ENCODE results near the gene RHO. TPM values are rescaled to one million over a fixed set of nuclear protein-coding genes. Genes with fewer than 3 reads are reported as not detected.

The RHO gene
- total RNA-seq, 1 experiment from 2014 or later = not detected

DNA sequence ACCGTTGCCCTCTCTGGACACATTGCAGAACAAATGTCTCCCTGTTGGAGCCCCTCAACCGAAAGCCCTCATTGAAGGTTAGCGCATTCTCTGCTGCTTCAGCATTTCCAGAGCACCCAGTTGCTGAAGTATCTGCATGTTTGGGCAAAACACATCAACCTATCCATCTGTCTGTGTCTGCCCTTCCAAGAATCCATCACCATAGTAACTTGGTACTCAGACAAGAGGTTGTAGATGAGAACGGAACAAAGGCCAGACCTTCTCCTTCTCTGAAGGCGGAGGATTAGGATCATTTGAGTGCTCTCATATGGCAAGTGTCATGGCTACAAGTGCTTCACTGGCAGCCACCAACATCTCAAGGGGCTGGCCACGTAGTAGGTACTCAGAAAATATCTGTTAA is 23.1 kb upstream of the RHO start:
- CTCF ChIA-PET = no interaction called here
- H3K4me3 Mint-ChIP-seq = no peak overlapping the region
- DNase-seq (ENCODE audit: low spot score) (no peak), ATAC-seq (no peak)
- H3K27me3 Mint-ChIP-seq (ENCODE audit: low read depth) = no peaks in the 10 kb centered on the region
- H3K4me1 Mint-ChIP-seq = peaks cover 10% of the 10 kb centered on the region
- H3K27ac Mint-ChIP-seq = no peak overlapping the region
- TF ChIP-seq, protein P1, sequence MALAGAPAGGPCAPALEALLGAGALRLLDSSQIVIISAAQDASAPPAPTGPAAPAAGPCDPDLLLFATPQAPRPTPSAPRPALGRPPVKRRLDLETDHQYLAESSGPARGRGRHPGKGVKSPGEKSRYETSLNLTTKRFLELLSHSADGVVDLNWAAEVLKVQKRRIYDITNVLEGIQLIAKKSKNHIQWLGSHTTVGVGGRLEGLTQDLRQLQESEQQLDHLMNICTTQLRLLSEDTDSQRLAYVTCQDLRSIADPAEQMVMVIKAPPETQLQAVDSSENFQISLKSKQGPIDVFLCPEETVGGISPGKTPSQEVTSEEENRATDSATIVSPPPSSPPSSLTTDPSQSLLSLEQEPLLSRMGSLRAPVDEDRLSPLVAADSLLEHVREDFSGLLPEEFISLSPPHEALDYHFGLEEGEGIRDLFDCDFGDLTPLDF (CRISPR knock-in tag; IDR thresholded peaks at IDR 0.05) = no peak
- TF ChIP-seq, protein P2, sequence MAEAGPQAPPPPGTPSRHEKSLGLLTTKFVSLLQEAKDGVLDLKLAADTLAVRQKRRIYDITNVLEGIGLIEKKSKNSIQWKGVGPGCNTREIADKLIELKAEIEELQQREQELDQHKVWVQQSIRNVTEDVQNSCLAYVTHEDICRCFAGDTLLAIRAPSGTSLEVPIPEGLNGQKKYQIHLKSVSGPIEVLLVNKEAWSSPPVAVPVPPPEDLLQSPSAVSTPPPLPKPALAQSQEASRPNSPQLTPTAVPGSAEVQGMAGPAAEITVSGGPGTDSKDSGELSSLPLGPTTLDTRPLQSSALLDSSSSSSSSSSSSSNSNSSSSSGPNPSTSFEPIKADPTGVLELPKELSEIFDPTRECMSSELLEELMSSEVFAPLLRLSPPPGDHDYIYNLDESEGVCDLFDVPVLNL (CRISPR knock-in tag; IDR thresholded peaks at IDR 0.05; ENCODE audit: borderline replicate concordance, low read depth) = no peak
- H3K9me3 Mint-ChIP-seq = no peaks in the 10 kb centered on the region
- no peaks in the 10 kb centered on the region; the same call in 1 of the 2 replicates for H3K36me3 Mint-ChIP-seq
- POLR2A ChIA-PET = no interaction called here

DNA sequence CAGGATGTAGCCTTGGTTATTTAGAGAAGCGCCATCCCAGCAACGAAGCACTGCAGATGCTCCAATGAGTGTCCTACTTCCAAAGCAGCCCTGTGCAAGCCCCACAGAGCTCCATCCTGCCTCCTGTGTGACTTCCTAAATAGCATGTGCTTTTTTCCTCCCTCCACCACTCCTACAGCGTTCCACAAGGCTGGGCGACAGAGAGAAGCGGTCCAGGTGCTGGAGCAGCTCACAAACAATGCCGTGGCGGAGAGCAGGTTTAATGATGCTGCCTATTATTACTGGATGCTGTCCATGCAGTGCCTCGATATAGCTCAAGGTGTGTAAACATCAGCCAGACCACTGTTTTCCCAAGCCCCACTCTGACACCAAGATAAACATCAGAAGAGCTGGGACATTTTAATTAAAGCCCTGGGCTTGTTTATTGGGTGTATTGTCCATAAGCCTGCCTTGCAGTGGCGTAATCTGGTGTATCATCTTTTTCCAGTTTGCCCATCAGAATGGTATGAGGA is 22.2 kb upstream of the RHO start:
- no peaks in the 10 kb centered on the region for H3K9me3 Mint-ChIP-seq
- H3K4me1 Mint-ChIP-seq = peaks cover 7% of the 10 kb centered on the region
- ChIA-PET CTCF (interaction anchor here (1.0 to 1.2 kb wide), 2 partner anchors 16 to 24 kb away, joined by 3 read pairs; no protein-coding TSS in a partner anchor), POLR2A (interaction anchor here (1.1 kb wide), 1 partner anchor 13 kb away, joined by 3 read pairs; no protein-coding TSS in a partner anchor)
- no peaks in the 10 kb centered on the region; the same call in 1 of the 2 replicates for H3K36me3 Mint-ChIP-seq
- no peaks in the 10 kb centered on the region; the same call in 1 of the 2 replicates for H3K27me3 Mint-ChIP-seq (ENCODE audit: low read depth)
- no peak overlapping the region for H3K27ac Mint-ChIP-seq
- ATAC-seq (no peak), DNase-seq (ENCODE audit: low spot score) (no peak)
- no peak overlapping the region for H3K4me3 Mint-ChIP-seq
- no peak for TF ChIP-seq ATF1 (CRISPR knock-in tag; IDR thresholded peaks at IDR 0.05)
- TF ChIP-seq, protein P3, sequence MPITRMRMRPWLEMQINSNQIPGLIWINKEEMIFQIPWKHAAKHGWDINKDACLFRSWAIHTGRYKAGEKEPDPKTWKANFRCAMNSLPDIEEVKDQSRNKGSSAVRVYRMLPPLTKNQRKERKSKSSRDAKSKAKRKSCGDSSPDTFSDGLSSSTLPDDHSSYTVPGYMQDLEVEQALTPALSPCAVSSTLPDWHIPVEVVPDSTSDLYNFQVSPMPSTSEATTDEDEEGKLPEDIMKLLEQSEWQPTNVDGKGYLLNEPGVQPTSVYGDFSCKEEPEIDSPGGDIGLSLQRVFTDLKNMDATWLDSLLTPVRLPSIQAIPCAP (CRISPR knock-in tag; IDR thresholded peaks at IDR 0.05) = no peak

DNA sequence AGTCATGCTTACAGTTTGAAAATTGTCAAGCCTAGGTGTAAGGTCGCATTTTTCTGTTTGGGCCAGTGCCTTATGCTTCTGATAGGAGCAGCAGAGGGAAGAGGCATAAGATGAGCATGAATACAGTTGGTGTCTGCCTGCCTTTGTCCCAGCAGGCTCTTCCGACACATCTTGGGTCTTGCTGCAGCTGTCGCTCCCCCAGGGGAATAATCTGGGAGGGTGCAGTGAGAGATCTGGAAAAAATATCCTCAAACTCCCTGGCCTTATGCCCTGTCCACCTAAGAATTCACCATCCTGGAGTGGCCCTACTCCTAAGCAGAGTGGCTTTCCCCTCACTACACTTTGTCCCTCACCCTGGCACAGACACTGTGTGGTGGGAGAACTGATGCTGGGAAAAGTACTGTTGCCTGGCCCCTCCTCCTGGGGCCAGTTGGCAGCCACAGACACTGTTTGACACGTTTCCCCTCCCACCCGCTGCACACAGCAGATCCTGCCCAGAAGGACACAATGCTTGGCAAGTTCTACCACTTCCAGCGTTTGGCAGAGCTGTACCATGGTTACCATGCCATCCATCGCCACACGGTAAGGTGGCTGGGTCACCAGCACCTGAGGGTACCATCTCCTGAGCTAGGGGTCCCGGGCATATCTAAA is 21.1 kb upstream of the RHO start:
- Mint-ChIP-seq H3K36me3 (no peaks in the 10 kb centered on the region; the same call in 1 of the 2 replicates), H3K27ac (no peak overlapping the region), H3K9me3 (no peaks in the 10 kb centered on the region), H3K27me3 (ENCODE audit: low read depth) (no peaks in the 10 kb centered on the region; the same call in 1 of the 2 replicates), H3K4me1 (no peaks in the 10 kb centered on the region), H3K4me3 (no peak overlapping the region)
- no peak for DNase-seq (ENCODE audit: low spot score)
- ChIA-PET CTCF (no interaction called here), POLR2A (no interaction called here)
- ATAC-seq = no peak
- no peak for TF ChIP-seq GABPB1 (CRISPR knock-in tag; IDR thresholded peaks at IDR 0.05)

DNA sequence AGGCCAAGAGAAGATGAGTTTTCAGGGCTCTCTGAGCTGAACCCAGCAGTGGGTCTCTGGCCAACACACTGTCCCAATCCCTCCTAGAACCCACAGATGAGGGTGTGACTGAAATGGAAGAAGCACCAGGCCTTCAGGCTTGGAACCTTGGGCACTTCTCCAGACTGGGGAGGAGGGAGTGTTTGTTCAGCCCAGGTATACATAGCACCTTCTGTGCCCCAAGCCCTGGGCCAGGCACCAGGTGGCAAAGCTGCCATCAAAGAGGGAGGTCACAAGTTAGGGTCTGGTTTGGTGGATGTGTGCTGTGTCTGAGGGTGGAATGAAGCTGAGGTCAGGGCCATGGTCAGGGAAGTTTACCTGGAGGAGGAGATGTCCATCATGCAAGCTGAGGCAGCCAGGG is 15.8 kb upstream of the RHO start:
- H3K27me3 Mint-ChIP-seq (ENCODE audit: low read depth) = no peaks in the 10 kb centered on the region; the same call in 1 of the 2 replicates
- POLR2A ChIA-PET = no interaction called here
- H3K4me3 Mint-ChIP-seq = no peak overlapping the region
- H3K4me1 Mint-ChIP-seq = no peaks in the 10 kb centered on the region
- no peaks in the 10 kb centered on the region; the same call in 1 of the 2 replicates for H3K36me3 Mint-ChIP-seq
- ATAC-seq (no peak), DNase-seq (ENCODE audit: low spot score) (no peak)
- H3K27ac Mint-ChIP-seq = no peak overlapping the region
- CTCF ChIA-PET = interaction anchor here (1.0 kb wide), 1 partner anchor 30 kb away, joined by 3 read pairs; no protein-coding TSS in a partner anchor
- H3K9me3 Mint-ChIP-seq = no peaks in the 10 kb centered on the region
- TF ChIP-seq, protein P1 (CRISPR knock-in tag; IDR thresholded peaks at IDR 0.05) = no peak
- TF ChIP-seq, protein P4, sequence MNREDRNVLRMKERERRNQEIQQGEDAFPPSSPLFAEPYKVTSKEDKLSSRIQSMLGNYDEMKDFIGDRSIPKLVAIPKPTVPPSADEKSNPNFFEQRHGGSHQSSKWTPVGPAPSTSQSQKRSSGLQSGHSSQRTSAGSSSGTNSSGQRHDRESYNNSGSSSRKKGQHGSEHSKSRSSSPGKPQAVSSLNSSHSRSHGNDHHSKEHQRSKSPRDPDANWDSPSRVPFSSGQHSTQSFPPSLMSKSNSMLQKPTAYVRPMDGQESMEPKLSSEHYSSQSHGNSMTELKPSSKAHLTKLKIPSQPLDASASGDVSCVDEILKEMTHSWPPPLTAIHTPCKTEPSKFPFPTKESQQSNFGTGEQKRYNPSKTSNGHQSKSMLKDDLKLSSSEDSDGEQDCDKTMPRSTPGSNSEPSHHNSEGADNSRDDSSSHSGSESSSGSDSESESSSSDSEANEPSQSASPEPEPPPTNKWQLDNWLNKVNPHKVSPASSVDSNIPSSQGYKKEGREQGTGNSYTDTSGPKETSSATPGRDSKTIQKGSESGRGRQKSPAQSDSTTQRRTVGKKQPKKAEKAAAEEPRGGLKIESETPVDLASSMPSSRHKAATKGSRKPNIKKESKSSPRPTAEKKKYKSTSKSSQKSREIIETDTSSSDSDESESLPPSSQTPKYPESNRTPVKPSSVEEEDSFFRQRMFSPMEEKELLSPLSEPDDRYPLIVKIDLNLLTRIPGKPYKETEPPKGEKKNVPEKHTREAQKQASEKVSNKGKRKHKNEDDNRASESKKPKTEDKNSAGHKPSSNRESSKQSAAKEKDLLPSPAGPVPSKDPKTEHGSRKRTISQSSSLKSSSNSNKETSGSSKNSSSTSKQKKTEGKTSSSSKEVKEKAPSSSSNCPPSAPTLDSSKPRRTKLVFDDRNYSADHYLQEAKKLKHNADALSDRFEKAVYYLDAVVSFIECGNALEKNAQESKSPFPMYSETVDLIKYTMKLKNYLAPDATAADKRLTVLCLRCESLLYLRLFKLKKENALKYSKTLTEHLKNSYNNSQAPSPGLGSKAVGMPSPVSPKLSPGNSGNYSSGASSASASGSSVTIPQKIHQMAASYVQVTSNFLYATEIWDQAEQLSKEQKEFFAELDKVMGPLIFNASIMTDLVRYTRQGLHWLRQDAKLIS (CRISPR knock-in tag; IDR thresholded peaks at IDR 0.05; ENCODE audit: borderline replicate concordance) = no peak
- TF ChIP-seq, protein P2 (CRISPR knock-in tag; IDR thresholded peaks at IDR 0.05; ENCODE audit: borderline replicate concordance, low read depth) = no peak
- TF ChIP-seq ELF4 (CRISPR knock-in tag; IDR thresholded peaks at IDR 0.05; ENCODE audit: low read depth) (no peak), ZNF396 (CRISPR knock-in tag; IDR thresholded peaks at IDR 0.05; ENCODE audit: borderline replicate concordance) (no peak), KAT7 (CRISPR knock-in tag; IDR thresholded peaks at IDR 0.05; ENCODE audit: borderline replicate concordance) (no peak), GRHL2 (CRISPR knock-in tag; IDR thresholded peaks at IDR 0.05; ENCODE audit: insufficient replicate concordance, severe bottlenecking) (no peak), RELA (CRISPR knock-in tag; IDR thresholded peaks at IDR 0.05; ENCODE audit: borderline replicate concordance) (no peak), NR2C2 (CRISPR knock-in tag; IDR thresholded peaks at IDR 0.05) (no peak)
- TF ChIP-seq, protein P5, sequence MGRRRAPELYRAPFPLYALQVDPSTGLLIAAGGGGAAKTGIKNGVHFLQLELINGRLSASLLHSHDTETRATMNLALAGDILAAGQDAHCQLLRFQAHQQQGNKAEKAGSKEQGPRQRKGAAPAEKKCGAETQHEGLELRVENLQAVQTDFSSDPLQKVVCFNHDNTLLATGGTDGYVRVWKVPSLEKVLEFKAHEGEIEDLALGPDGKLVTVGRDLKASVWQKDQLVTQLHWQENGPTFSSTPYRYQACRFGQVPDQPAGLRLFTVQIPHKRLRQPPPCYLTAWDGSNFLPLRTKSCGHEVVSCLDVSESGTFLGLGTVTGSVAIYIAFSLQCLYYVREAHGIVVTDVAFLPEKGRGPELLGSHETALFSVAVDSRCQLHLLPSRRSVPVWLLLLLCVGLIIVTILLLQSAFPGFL (CRISPR knock-in tag; IDR thresholded peaks at IDR 0.05; ENCODE audit: borderline replicate concordance) = no peak

All from WTC11 (cell line).